Testis (tissue), 3 donors: ENCODE results near the gene TBC1D1. TPM values are rescaled to one million over a fixed set of nuclear protein-coding genes. Genes with fewer than 3 reads are reported as not detected.

ENCODE experiments used
- DNase-seq: peaks from one replicate; pipeline ENCODE4 v3.0.0-alpha.2; 2019
- H3K27ac ChIP-seq, 2 donors: fragments of 200-600 bp; sonication (generic); one replicate each; pipeline ENCODE4 v1.5.1; 2019
- H3K27me3 ChIP-seq: fragments of 200-600 bp; sonication (generic); one replicate; pipeline ENCODE4 v1.5.1; 2019
- H3K36me3 ChIP-seq: fragments of 200-600 bp; sonication (generic); one replicate; pipeline ENCODE4 v1.5.1; 2017; ENCODE audit warnings: low read depth; ENCODE audit errors: missing control alignments
- H3K4me1 ChIP-seq: fragments of 200-600 bp; sonication (generic); one replicate; pipeline ENCODE4 v1.5.1; 2019
- H3K4me3 ChIP-seq, 2 donors: fragments of 200-600 bp; sonication (generic); one replicate each; pipeline ENCODE4 v1.5.1; 2017 to 2019
- H3K9me3 ChIP-seq: fragments of 200-600 bp; sonication (generic); one replicate; pipeline ENCODE4 v1.5.1; 2017
- CTCF ChIP-seq, 3 experiments: fragments of 450-650 bp in 2 of 3; fragments of 200-600 bp in 1 of 3; sonication (generic) in 1 of 3; IDR thresholded peaks; one replicate each; pipeline ENCODE4 v1.5.1; 2016 to 2019; ENCODE audit warnings: antibody characterized with exemption in 3 of 3, mild to moderate bottlenecking in 2 of 3, moderate library complexity in 1 of 3
- POLR2A ChIP-seq: fragments of 450-650 bp; IDR thresholded peaks from one replicate; pipeline ENCODE4 v1.6.1; 2017; ENCODE audit warnings: antibody characterized with exemption, mild to moderate bottlenecking, moderate library complexity
- WGBS, 2 donors: methylation state at CpG; one replicate each; pipeline ENCODE4 v1.1.5; 2018; 5-methylcytosine and 5-hydroxymethylcytosine counted together
- intact Hi-C: fragments of 100-400 bp; cut with DNase I; formaldehyde crosslinking; loops from one replicate; pipeline ENCODE4 v1.15.1; 2023; ENCODE audit warnings: low total_unique reads
- polyA plus RNA-seq: library from polyadenylated mRNA; stranded (reverse); fragments of 350-450 nt; fragmentation: Illumina TruSeq; extraction: RNeasy Lipid Tissue Mini Kit (QIAGEN cat#74804); gene quantifications from one replicate; pipeline ENCODE4 v1.2.3, GENCODE V29; 2014; ENCODE audit warnings: low read depth, low replicate concordance; ENCODE audit not compliant: insufficient read depth
- total RNA-seq, 2 donors: library from RNA; depleted of rRNA; stranded (reverse); fragments of >200 nt; gene quantifications; one replicate each; pipeline ENCODE4 v1.2.3, GENCODE V29; 2016

TBC1D1 gene
- total and polyA plus RNA-seq, 3 donors from 2014 or later = 130 to 208 (median 167) TPM

- intact Hi-C loops = no loop called here
- WGBS, 2 donors = 67 to 72% methylated on average over 10 to 11 of the region's 11 CpGs
- no peak overlapping the region for H3K4me3 ChIP-seq
- peaks cover 4% of the 10 kb centered on the region for H3K4me1 ChIP-seq
- DNase-seq = peak; percentile 40
- no peak overlapping the region for H3K27ac ChIP-seq
- H3K36me3 ChIP-seq = no peaks in the 10 kb centered on the region
- no peaks in the 10 kb centered on the region for H3K27me3 ChIP-seq
- H3K9me3 ChIP-seq = no peaks in the 10 kb centered on the region
- no peak for TF ChIP-seq CTCF (IDR thresholded peaks at IDR 0.05)
- TF ChIP-seq POLR2A = no peak
Measured at GRCh38 chr4:38177641-38178391, 286.9 kb downstream of the TBC1D1 start.

- Histone ChIP-seq H3K9me3 (no peaks in the 10 kb centered on the region), H3K4me3 (no peak overlapping the region), H3K4me1 (peaks cover 4% of the 10 kb centered on the region), H3K27ac (no peak overlapping the region), H3K27me3 (no peaks in the 10 kb centered on the region), H3K36me3 (no peaks in the 10 kb centered on the region)
- 80 to 90% methylated on average over 8 of the region's 8 CpGs for WGBS, 2 donors
- TF ChIP-seq CTCF (IDR thresholded peaks at IDR 0.05) = no peak
- no peak for TF ChIP-seq POLR2A
- DNase-seq = no peak
- intact Hi-C loops = no loop called here
Measured at GRCh38 chr4:38178392-38178995, 287.6 kb downstream of the TBC1D1 start.

- Histone ChIP-seq H3K9me3 (no peaks in the 10 kb centered on the region), H3K4me1 (peaks cover 4% of the 10 kb centered on the region), H3K36me3 (no peaks in the 10 kb centered on the region), H3K27me3 (no peaks in the 10 kb centered on the region), H3K27ac (no peak overlapping the region), H3K4me3 (no peak overlapping the region)
- TF ChIP-seq CTCF (IDR thresholded peaks at IDR 0.05) (peak; percentile 85 to 87 (median 85)), POLR2A (no peak)
- DNase-seq = peak; percentile 85
- 53 to 71% methylated on average over 6 of the region's 6 CpGs for WGBS, 2 donors
- intact Hi-C loops = loop anchor here (10.0 kb wide), 1 partner anchor 545 kb away; no protein-coding TSS in a partner anchor
Measured at GRCh38 chr4:38179690-38180377, 288.9 kb downstream of the TBC1D1 start.

GRCh38 chr4:38180456-38180855 lies 289.6 kb downstream of the TBC1D1 start:
- intact Hi-C loops = loop anchor here (10.0 kb wide), 1 partner anchor 544 kb away; no protein-coding TSS in a partner anchor
- no peak for DNase-seq
- WGBS, 2 donors = 59 to 77% methylated on average over 2 of the region's 2 CpGs
- Histone ChIP-seq H3K27ac (no peak overlapping the region), H3K9me3 (no peaks in the 10 kb centered on the region), H3K4me1 (peaks cover 4% of the 10 kb centered on the region), H3K4me3 (no peak overlapping the region), H3K36me3 (no peaks in the 10 kb centered on the region), H3K27me3 (no peaks in the 10 kb centered on the region)
- TF ChIP-seq CTCF (IDR thresholded peaks at IDR 0.05) (no peak), POLR2A (no peak)
